H4 (cell line): Measurements from ENCODE around the gene MKNK1. TPM values are rescaled to one million over a fixed set of nuclear protein-coding genes. Genes with fewer than 3 reads are reported as not detected.
A peak's percentile ranks its signal among the peaks of the same experiment; 100 is the strongest.

Experiments used
- DNase-seq: peaks from one replicate; pipeline ENCODE4 v3.0.0-alpha.2; 2015; ENCODE audit warnings: low spot score
- total RNA-seq: library from RNA; depleted of rRNA; stranded (reverse); fragments of >200 nt; shearing (Covaris generic); gene quantifications from 2 replicates; pipeline ENCODE4 v1.2.3, GENCODE V29; 2014

MKNK1 gene
- total RNA-seq, 1 experiment from 2014 or later, result 23.2 TPM

DNA sequence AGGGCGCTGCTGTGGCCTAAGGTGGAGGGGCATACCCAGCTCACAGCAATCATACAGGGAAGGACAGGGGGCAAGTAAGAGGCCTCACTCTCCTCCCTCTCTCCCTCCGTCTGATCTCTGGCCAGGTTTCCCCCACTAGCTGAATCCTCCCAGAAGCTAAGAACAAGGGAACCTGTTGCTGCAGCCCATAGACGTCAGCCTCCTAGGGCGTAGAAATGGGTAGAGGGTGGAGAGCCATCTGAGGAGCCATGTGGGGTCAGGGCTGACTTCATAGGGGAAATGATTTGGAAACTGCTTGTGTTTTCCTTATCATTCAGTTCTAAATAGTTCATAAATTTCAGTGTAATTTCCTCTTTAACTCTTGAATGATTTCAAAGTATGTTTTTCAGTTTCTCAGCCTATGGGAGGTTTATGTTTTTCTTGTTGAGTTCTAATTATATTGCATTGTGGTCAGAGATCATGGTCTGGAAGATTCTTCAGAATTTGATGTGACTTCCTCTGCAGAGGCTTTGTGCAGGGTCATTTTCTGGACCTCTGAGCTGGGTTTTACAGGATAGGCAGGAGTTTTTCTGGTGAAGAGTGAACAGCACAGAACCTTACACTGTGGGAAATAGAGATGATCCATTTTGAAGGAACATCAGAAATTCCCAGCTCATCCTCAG is 14.8 kb upstream of the MKNK1 start:
- no peak for DNase-seq

DNA sequence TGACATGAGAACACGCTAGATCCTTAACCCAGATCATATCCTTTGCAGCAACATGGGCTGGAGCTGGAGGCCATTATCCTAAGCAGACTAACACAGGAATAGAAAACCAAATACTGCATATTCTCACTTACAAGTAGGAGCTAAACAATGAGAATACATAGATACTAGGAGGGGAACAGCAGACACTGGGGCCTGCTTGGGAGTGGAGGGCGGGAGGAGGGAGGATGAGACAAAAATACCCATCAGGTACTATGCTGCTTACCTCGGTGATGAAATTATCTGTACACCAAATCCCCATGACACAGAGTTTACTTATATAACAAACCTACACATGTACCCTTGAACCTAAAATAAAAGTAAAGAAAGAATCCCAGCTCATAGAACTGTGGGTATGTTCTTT is 13.8 kb upstream of the MKNK1 start:
- DNase-seq, result no peak

DNA sequence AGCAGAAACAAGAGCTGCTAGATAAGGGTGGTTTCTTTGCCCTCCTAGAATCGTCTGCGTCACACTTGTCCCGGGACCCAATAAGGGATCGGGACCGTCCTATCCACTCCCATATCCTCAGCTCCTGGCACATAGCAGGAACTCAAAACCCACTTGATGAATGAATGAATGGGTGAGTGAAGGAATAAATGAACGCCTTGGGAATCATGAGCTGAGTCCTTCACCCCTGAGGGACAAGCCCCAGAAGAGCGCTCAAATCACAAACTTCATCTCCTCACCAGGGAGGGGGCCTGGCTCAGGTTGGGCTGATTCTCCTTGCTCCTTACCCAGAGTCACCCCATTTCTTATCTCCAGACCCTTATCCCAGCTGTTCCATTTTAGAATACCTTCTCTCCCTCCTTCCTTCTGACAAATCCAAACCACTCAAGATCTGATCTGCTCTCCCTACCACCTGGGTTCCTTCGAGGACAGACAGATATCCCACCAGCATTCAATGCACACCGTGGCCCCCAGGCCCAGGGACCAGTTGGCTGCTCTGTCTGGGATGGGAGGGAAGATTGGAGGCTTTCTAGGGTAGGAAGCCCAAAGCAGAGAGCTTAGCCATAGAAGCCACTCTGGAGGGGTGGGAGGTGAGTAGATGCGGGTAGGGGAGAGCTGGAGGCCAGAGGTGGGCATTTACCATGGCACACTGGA is 13.2 kb upstream of the MKNK1 start:
- DNase-seq, result no peak

DNA sequence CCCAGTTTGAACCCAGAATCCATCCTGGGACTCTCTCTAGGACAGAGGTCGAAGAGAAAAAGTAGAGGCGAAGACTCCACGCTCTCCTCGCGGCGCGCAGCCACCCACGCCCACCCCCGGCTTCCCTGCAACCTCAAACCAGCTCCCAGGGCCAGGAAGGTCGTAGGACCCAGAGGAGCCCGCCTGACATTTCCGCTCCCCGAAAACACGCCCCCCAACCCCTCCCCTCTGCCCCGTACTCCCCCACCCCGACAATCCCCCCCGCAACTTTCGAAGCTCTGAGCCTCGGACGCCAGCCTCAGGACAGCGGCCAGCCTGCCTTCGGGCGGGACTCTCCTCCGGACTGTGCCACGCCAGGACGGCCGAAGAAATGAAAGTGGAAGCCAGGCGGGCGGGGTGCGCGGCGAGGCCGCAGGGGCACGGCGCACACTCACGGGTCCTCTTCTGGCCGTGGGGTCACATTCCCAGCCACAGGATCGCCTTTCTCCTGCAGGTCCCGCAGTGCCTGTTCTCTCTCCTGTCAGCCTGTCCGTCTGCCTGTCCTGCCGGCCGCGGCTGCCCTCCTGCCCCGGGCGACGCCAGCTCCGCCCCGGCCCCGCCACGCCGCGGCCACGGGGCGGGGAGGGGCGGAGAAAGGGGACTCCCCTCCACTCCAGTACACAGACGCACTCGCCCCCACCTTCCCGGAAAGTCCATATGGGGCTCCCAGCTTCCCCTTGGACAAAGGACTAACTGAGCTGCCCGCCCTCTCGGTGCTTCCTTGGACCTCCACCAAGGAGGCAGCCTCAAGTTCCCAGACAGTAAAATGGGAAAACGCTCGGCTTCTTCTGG is 12.4 kb upstream of the MKNK1 start, which contains the start of gene MOB3C:
Gene MOB3C (minus strand): TSS at position 535 of the 831 bp plus-strand sequence. CDS start 3,490 bp downstream, outside the sequence.
- DNase-seq, result peak; percentile 63

DNA sequence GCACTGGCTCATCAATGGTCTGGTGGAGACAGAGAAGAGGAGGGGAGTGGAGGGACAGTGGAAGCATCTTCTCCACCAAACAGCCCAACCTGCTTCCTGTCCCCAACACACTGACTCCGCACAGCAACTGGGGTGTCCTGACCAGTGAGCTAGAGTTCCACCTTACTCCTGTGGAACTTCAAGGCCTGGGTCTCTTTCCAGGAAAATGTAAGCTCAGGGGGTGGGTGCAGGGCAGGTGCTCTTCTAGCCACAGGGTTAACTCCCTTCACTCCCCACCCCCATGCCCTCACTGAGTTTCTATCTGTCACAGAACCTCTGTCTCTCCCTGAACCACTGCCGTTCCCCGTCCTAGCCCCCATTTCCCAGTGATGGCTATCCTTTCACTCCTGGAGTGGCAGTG is 11.7 kb upstream of the MKNK1 start:
- no peak for DNase-seq

DNA sequence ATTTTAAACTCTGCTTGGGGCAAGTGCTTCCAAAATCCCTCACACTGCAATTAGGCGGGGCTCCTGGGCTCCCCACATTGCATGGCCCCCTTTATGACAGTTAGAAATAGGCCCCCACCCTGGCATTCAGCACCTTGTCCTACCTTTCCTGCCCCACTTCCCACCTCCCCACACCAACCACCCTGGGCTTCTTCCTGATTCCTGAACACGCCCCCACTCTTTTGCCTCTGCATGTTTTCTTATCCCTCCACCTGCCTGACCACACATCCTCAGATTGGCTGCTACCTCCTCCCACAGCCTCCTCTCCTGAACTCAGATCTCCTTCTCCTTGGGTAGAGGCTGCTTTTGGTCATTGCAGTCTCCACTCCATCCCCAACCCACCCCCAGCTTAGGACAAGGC is 11.0 kb upstream of the MKNK1 start:
- no peak for DNase-seq

DNA sequence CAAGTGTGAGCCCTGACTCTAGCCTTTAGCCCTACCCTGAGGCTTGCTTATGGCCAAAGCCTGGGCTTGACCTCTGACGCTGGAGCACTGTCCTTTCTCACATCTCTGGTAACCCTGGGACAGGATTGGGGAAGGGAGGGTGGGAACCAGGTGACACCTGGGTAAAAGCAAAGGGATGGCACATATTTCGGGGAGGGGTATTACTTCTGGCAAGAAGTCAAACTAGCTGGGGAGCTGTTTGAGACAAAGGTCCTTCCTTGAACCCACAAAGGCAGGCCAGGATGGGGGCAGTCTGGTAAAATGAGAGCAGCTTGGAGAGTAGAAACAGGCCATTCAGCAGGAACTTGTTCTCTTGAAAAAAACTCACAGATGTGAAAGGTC is 10.5 kb upstream of the MKNK1 start:
- DNase-seq, result no peak

DNA sequence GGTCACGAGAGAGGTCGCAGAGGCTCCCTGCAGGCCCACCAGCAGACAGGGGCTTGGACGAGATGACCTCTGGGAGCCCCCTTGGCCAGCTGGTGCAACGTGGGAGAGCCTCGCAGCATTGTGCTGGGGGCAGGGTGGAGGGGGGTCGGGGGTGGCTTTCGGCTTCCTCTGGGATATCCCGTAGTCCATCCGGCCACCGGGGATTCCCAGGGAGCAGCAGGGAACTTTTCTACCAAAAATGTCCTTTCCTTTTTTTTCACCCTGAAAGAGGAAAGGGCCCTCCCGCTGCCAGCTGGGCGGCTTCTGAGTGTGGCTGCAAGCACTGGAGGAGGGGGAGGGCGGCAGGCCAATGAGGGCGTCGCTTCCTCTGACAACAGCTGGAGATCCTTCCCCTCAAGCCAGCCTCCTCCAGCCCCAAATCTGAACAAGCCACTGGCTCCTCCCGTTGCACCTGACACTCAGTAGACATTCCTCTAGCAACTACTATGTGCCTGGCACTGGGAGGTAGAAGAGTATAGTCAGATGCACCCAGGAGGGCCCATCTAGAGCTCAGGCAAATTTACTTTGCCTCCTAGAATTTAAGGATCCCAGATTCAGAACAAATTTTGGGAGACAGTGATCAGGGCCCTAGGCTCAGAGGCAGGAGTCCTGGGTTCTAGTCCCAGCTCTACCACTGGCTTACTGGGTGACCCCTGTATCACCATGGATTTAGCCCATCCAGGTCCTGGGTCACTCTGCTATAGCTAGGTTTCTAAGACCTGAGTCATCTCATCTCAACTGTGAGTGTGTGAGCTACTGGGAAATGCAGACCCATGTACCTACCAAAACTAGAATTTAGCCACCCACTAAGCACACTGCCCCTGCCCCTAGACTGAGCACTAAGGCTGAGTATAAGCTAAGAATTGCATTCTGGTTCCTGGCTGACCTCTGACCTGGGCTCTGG is 9.9 kb upstream of the MKNK1 start:
- peak; percentile 39 for DNase-seq

DNA sequence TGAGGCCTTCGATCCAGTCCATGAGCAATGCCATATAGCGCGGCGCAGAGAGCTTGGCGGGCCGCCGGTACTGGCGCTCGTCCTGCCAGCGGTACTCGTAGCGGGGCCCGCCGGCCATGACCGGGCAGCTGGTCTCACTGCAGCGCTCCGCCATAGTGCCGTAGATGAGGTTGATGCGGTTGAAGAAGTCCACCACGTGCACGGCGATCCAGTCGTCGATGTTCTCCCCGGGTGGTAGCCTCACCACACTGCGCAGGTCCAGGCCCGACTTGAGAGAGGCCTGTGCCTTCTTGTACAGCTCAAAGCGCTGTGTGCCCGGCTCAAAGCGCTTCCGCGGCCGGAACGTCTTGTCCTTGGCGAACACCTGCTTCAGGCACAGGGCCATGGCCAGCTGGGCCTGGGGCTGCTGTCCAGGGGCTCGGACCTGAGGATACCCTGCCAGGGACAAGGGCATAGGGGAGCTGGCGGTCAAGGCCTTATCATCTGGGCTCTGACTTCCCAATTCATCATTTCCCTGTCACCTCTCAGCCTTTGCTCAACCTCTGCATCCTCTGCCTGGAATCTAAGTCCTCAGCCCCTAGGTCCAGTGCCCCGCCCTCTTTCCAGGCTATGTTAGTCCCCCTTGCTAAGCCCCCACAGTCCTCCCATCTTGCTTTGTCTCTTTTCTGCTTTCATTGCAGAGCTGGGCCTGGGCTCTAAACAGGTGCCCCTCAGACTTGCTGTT is 9.0 kb upstream of the MKNK1 start:
- DNase-seq, result no peak

DNA sequence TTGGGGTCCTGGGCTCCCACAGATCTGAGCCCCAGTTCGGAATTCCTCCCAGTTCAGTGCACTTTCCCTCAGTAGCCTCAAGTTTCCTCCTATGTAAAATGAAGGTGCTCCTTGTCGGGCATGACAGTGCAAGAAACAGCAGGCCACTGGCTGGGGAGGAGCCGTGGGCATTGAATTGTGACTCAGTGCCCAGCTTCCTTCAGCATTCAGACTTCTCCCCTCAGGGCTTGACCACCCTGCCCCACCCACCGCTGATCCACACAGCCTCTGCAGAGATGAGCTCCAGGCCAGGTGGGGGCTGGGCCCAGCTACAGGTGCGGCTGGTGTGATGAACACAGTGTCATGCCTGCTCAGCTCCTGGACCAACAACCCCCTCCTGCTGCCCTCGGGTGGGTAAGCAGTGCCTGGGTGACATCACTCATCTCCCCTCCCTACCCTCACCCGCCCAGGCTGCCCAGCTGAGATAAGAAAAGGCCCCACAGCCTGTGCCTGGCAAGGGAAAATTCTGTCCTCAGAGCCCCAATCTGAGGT is 7.7 kb upstream of the MKNK1 start:
- DNase-seq, result peak; percentile 41

DNA sequence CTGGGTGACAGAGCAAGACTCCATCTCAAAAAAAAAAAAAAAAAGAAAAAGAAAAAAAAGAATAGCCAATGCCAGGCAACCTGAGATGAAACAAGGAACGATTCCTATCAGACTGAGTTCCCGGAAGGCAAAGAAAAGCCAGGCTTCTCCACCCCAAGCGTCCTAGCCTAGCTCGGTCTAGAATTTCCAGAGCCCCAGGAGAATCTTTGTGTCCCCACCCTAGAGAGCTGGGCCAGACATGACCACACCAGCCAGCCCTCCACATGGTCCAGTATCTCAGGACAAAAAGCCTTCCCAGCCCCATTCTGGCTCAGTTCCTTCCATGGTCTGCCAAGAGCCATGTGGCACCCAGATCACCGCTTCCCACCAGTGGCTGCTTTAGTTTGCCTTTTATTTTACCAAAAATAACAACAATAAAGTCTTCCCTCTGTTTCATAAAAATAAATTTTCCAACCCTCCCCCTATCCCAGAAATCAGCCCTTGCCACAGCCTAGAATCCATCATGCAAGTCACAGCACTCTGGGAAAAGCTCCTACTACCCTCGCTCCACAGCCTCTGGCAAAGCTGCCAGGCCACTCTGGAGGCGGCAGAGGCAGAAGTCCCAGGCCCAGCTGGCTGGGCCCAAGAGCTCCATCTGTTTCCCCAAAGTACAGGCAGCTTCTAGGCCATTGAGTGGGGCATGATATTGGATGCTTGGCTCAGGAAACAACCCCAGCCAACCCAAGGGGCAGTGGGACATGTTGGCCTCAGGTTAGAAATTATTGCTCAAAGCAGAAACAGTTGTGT is 3.5 kb upstream of the MKNK1 start:
- no peak for DNase-seq

DNA sequence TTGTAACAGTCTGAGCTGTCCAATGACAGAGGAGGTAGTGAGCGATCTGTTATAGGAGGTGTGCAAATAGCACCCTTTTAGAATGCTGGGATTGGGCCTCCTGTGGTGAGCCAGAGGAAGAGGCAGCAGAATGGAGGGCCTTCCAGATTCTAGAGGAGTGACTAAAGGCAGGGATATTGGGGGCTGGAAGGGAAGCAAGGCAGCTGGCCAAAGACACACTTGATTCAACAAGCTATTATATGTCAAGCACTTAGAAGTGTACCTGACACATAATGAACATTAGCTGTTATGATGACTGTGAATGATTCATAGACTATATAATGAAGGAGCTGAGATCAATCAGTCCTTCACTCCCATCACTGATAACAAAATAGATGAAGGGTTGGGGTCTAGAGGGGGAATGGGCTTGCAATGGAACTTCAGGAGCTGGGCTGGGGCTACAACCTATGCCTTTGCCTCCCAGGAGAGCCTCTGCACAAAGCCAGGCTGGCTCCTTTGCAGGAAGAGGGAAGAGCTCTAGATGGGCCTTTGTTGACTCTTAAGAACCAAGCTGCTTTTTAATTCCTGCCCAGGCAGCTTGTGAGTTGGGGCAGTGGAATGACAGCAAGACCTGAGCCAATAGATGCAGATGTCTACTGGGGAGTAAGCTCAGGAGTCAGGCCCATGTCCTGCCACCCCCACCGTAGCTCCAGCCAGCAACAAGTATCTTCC is 2.3 kb upstream of the MKNK1 start:
- DNase-seq, result no peak

DNA sequence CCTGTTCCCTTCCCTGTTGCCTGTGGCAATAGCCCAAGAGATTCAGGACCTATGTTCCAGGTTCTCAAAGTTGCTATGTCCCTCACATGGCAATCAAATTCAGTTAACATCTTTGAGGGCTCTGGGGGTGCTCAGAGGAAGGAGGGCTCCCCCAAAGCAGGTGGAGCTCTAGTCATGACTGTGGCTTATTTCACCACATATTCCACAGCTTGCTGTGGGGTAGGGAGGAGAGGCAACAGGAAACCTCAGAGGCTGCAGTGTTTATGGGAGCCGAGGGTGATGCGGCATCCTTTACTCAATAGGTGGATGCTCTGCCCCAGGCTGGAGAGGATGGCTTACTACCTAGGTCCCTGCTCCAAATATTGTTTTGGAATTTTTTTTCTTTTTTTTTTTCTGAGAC is 1.2 kb upstream of the MKNK1 start:
- no peak for DNase-seq

DNA sequence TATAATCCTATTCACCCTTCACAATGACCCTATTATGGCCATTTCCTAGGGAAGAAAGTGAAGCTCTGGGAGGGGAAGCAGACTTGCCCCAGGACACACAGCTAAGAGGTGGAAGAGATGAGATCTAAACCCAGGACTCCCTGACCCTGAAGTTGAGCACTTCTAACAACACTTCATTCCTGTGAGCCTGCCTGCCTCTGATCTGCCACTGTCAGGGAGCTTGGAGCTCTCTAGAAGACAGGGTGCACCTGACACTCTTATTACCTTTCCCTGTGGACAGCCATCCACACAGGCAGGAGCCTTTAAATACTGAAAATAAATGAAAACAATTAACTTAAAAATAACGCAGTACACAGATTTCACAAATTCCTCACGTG is 599 bp downstream of the MKNK1 start:
- DNase-seq, result no peak

DNA sequence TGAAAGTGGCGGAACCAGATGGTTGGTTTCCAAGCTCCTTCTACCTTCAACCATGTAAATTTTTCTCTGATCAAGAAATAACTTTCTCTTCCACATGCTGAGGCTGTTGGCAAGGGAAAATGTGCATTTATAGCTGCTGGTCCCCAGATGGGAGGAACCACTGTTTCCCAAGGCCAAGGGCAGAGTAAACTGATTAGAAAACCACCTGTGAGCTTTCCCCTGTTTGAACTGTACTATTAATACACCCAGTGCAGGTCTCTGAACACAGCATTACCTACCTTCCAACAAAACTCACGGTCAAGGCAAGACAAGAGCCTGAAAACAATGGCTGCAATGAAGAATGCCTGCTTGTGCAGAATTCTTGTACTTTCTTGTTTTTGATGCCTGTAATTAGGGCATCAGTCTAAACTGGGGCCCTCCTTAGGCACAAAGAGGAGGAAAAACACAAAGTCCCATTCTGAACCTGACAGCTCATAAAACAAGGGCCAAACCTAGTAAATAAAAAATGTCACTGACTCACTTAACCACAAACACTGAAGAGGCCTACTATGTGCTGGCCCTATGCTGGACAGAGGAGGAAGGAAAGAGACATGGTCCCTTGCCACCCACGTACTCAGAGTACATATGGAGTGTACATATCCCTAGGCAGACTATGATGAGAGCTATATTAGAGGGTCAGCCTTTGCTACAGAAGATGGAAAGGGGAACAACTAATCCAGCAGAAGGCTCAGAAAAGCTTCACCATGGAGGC is 2.6 kb downstream of the MKNK1 start:
- no peak for DNase-seq

DNA sequence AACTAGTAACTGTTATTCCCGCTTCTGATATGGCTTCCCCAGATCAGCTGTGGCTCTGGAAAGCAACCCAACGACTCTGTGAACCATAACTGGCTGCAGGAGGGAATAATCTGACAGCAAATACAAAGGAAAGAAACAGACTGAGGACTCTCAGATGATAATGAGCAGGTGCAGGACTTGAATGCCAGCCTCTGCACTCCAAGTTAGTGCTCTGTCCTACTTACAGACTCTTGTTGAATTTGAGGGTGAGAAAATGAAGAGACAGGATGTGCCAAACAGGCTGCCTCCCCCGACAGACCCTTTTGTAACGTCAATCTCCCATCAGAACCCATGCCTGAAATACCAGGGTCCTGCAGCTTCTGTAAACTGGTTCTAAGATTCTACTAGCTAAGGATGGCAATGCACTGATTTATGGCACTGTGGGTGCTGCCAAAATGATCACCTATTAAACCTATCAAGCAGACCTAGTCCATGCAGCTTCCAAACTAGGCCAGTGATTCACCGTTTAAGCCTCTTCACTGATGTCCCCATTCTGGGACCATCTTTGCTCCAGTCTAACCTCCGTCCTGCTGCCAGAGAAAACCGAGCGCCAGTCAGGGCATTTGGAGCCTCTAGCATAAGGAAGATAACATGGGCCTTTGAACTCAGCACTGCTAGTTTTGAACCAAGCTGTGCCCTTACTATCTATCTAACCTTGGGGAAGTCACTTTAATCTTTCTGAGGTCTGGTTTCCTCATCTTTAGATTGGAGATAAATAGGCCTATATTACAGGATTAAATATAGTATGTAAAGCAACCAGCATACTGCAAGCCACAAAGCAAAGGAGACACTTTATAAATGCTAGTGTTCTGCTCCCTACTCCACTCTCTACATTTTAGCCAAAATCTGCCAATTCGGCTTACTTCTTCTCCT is 4.8 kb downstream of the MKNK1 start:
- no peak for DNase-seq

DNA sequence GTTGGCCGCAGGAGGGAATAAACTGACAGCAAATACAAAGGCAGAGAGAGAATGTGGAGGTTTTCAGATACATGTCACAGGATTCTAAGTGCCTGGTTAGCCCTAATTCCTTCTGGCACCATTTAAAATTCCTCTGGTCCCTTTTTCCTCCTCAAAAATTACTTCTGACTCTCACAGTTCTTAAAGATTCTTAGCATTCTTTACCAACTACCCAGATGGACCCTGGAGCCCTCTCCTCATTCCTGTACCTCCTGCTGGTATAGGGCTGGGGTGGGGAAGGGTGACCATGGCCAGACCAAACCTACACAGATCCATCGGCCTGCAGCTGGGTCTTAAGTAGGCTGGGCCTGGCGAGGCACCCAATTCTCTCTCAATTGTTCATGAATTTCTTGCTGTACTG is 7.2 kb downstream of the MKNK1 start:
- no peak for DNase-seq
